ENCODE measurements around the gene PLEKHG4B. TPM values are rescaled to one million over a fixed set of nuclear protein-coding genes. Genes with fewer than 3 reads are reported as not detected.

Gene PLEKHG4B
- total RNA-seq, 2 donors from 2014 or later, result 0.03 to 0.06 TPM

- DNase-seq (no peak), ATAC-seq (no peak)
- intact Hi-C loops (cut with DNase I), result no loop called here
These were observed 57.9 kb downstream of the PLEKHG4B start for GRCh38 chr5:149745-150485.

- intact Hi-C loops (cut with DNase I), result no loop called here
- ATAC-seq, result no peak
- no peak for DNase-seq
These were observed 58.8 kb downstream of the PLEKHG4B start for GRCh38 chr5:150746-151145.

GRCh38 chr5:152077-152476 lies 60.1 kb downstream of the PLEKHG4B start:
- DNase-seq, result no peak
- intact Hi-C loops (cut with DNase I), result no loop called here
- no peak for ATAC-seq

GRCh38 chr5:153256-153655 lies 61.3 kb downstream of the PLEKHG4B start:
- intact Hi-C loops (cut with DNase I), result no loop called here
- ATAC-seq (no peak), DNase-seq (no peak)

GRCh38 chr5:154236-154635 lies 62.3 kb downstream of the PLEKHG4B start:
- intact Hi-C loops (cut with DNase I), result no loop called here
- DNase-seq, result no peak
- ATAC-seq, result no peak

- intact Hi-C loops (cut with DNase I), result no loop called here
- no peak for ATAC-seq
- DNase-seq, result no peak
These were observed 62.9 kb downstream of the PLEKHG4B start for GRCh38 chr5:154826-155225.

- DNase-seq (no peak), ATAC-seq (no peak)
- intact Hi-C loops (cut with DNase I), result no loop called here
These were observed 63.9 kb downstream of the PLEKHG4B start for GRCh38 chr5:155651-156410.

- ATAC-seq, result no peak
- intact Hi-C loops (cut with DNase I), result no loop called here
- no peak for DNase-seq
These were observed 64.6 kb downstream of the PLEKHG4B start for GRCh38 chr5:156411-157072.

- intact Hi-C loops (cut with DNase I), result no loop called here
- no peak for ATAC-seq
- no peak for DNase-seq
These were observed 65.3 kb downstream of the PLEKHG4B start for GRCh38 chr5:157126-157715.

GRCh38 chr5:157801-158200 lies 65.8 kb downstream of the PLEKHG4B start:
- no peak for ATAC-seq
- intact Hi-C loops (cut with DNase I), result no loop called here
- no peak for DNase-seq

- no peak for DNase-seq
- no peak for ATAC-seq
- intact Hi-C loops (cut with DNase I), result no loop called here
These were observed 67.0 kb downstream of the PLEKHG4B start for GRCh38 chr5:158807-159447.

GRCh38 chr5:159448-160172 lies 67.6 kb downstream of the PLEKHG4B start:
- intact Hi-C loops (cut with DNase I), result no loop called here
- peak; percentile 4 for DNase-seq

GRCh38 chr5:160173-160510 lies 68.2 kb downstream of the PLEKHG4B start:
- intact Hi-C loops (cut with DNase I), result no loop called here
- peak; percentile 10 for DNase-seq

More at GRCh38 chr5:159448-160172, 67.6 kb downstream of the PLEKHG4B start:
- ATAC-seq, result no peak

GRCh38 chr5:160921-161802 lies 69.2 kb downstream of the PLEKHG4B start:
- DNase-seq (peak; percentile 7), ATAC-seq (no peak)
- intact Hi-C loops (cut with DNase I), result no loop called here

More at GRCh38 chr5:160173-160510, 68.2 kb downstream of the PLEKHG4B start:
- ATAC-seq, result no peak

- ATAC-seq (no peak), DNase-seq (peak; percentile 10)
- intact Hi-C loops (cut with DNase I), result no loop called here
These were observed 69.8 kb downstream of the PLEKHG4B start for GRCh38 chr5:161803-162110.

GRCh38 chr5:162190-162564 lies 70.2 kb downstream of the PLEKHG4B start:
- intact Hi-C loops (cut with DNase I), result no loop called here
- ATAC-seq, result no peak
- peak; percentile 12 for DNase-seq

GRCh38 chr5:162565-163337 lies 70.8 kb downstream of the PLEKHG4B start:
- no peak for ATAC-seq
- intact Hi-C loops (cut with DNase I), result no loop called here
- DNase-seq, result peak; percentile 10

GRCh38 chr5:163338-163620 lies 71.3 kb downstream of the PLEKHG4B start:
- intact Hi-C loops (cut with DNase I), result no loop called here
- DNase-seq, result peak; percentile 14
- no peak for ATAC-seq

All from left cardiac atrium (tissue), 4 donors.